Astrocyte of the cerebellum (primary cell): Measurements from ENCODE around the gene NKX6-2.

Source experiments
- DNase-seq: peaks from one replicate; pipeline ENCODE4 v3.0.0-alpha.2; 2011; ENCODE audit warnings: low read depth
- H3K4me3 ChIP-seq: 2 replicates; pipeline ENCODE4 v1.5.1; 2011; ENCODE audit warnings: mild to moderate bottlenecking, low read depth, low read length, moderate library complexity
- CTCF ChIP-seq: IDR thresholded peaks from 2 replicates; pipeline ENCODE4 v1.5.1; 2012; ENCODE audit warnings: low read length, low read depth, moderate library complexity, mild to moderate bottlenecking; ENCODE audit errors: missing control alignments
- in situ Hi-C: cut with HindIII; loops from 2 replicates; pipeline ENCODE4 v1.10.0; 2017; ENCODE audit warnings: low sequenced_read_pairs

NKX6-2 gene

GRCh38 chr10:132820056-132820455 is 34.1 kb upstream of the NKX6-2 start:
- no peak overlapping the region for H3K4me3 ChIP-seq
- in situ Hi-C loops = no loop called here
- no peak for TF ChIP-seq CTCF
- DNase-seq = no peak

GRCh38 chr10:132817701-132818211 is 31.8 kb upstream of the NKX6-2 start:
- no peak for DNase-seq
- in situ Hi-C loops = no loop called here
- TF ChIP-seq CTCF = no peak
- H3K4me3 ChIP-seq = no peak overlapping the region

- TF ChIP-seq CTCF = no peak
- in situ Hi-C loops = no loop called here
- no peak for DNase-seq
- H3K4me3 ChIP-seq = no peak overlapping the region
Measured at GRCh38 chr10:132816718-132817117, 30.8 kb upstream of the NKX6-2 start.

- no peak for TF ChIP-seq CTCF
- in situ Hi-C loops = no loop called here
- H3K4me3 ChIP-seq = no peak overlapping the region
- no peak for DNase-seq
Measured at GRCh38 chr10:132815168-132815857, 29.4 kb upstream of the NKX6-2 start.

GRCh38 chr10:132814469-132814856 is 28.5 kb upstream of the NKX6-2 start:
- in situ Hi-C loops = no loop called here
- TF ChIP-seq CTCF = no peak

GRCh38 chr10:132813560-132814468 is 27.9 kb upstream of the NKX6-2 start:
- no peak for DNase-seq
- H3K4me3 ChIP-seq = no peak overlapping the region
- no peak for TF ChIP-seq CTCF
- in situ Hi-C loops = no loop called here

More at GRCh38 chr10:132814469-132814856, 28.5 kb upstream of the NKX6-2 start:
- no peak overlapping the region for H3K4me3 ChIP-seq
- DNase-seq = no peak
